ENCODE data around the gene SFXN5.

GRCh38 chr2:72915320-72915906, 156.1 kb downstream of the SFXN5 start:
- TF ChIP-seq POLR2A (IDR thresholded peaks at IDR 0.05; ENCODE audit: low read depth, low read length) (no peak), CTCF (IDR thresholded peaks at IDR 0.05; ENCODE audit: extremely low read depth in 1 of 2, insufficient read depth in 1 of 2, low read depth in 1 of 2, low read length in 2 of 2) (no peak), POLR2AphosphoS5 (IDR thresholded peaks at IDR 0.05; ENCODE audit: insufficient read depth, low read depth, low read length) (no peak)
